Measurements from ENCODE around the gene BTF3L4. TPM values are rescaled to one million over a fixed set of nuclear protein-coding genes. Genes with fewer than 3 reads are reported as not detected.

BTF3L4 gene
- total RNA-seq, 1 experiment from 2014 or later = 47.0 TPM

DNA sequence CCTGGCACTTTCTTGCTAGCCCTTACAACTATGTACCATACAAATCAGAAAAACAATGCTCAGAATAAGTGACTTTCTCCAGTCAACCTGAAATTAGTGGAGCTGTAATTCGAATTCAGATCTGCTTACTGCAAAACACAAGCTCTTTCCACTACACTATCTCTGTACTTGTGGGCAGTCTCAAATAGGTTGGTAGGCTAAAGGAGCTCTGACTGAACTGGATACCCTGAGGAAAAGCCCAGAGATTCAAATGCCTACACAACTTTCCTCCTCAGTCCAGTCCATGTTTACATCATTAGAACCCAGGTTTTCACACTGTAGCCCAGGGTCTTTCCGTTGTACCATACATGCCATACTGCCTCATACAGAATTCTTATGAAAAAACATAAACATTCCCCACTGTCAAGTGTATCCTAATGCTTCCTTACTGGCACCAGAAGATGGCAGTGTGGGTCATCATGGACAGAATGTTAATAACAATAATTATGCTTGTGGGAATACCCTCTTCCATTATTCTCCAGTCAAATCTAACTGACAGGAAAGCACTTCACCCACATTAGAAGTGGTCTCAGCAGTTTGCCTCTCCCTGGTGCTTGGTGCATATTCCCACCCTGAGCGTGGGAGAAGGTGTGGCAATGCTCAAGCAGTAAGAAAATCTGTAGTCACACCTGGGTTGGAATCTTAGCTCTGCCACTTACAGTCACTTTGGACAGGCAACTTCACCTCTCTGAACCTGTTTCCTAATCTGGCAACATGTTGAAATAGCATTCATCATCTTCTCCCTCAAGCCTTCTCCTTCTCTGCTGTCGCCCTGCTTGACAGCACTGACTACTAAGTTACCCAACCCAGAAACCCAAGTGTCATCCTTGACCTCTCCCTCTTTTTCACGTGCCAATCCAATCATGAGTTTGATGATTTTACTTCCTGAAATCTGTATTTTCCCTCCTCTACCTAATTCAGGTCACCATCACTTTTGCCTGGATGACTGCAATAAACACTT, 71.4 kb downstream of the BTF3L4 start:
- ChIA-PET CTCF (interaction anchor here (0.5 to 2.0 kb wide), 5 partner anchors 12 to 329 kb away, joined by 3 to 4 read pairs (median 4); no protein-coding TSS in a partner anchor), POLR2A (ENCODE audit: unreplicated experiment) (interaction anchor here (0.5 to 0.6 kb wide), 2 partner anchors 116 to 530 kb away, joined by 3 read pairs; no protein-coding TSS in a partner anchor)
- Histone ChIP-seq H3K27me3 (ENCODE audit: insufficient read depth, low read depth) (no peaks in the 10 kb centered on the region), H3K79me2 (ENCODE audit: low read depth) (no peaks in the 10 kb centered on the region), H2AFZ (no peak overlapping the region), H3K4me2 (no peak overlapping the region), H3F3A (ENCODE audit: insufficient read depth, low read depth) (peaks cover 5% of the 10 kb centered on the region; the same call in 1 of the 2 replicates), H3K9me3 (ENCODE audit: insufficient read depth, low read depth) (no peaks in the 10 kb centered on the region), H3K27ac (no peak overlapping the region), H3K4me1 (replicated peaks; ENCODE audit: insufficient read depth) (no peaks in the 10 kb centered on the region), H3K36me3 (ENCODE audit: low read depth) (no peaks in the 10 kb centered on the region), H3K4me3 (no peak overlapping the region), H3K9me2 (ENCODE audit: insufficient read depth) (no peaks in the 10 kb centered on the region), H4K20me1 (ENCODE audit: insufficient read depth) (no peaks in the 10 kb centered on the region)
- peak; percentile 32 to 50 for DNase-seq
- intact Hi-C loops (cut with micrococcal nuclease; ENCODE audit: unreplicated experiment) = loop anchor here (1.0 to 5.0 kb wide), 4 partner anchors 169 to 560 kb away; no protein-coding TSS in a partner anchor
- BruUV-seq (replicated peaks) = no TSS peak
- TF ChIP-seq EZH2 (IDR thresholded peaks at IDR 0.05; ENCODE audit: low read depth) = no peak
- TF ChIP-seq, protein P1, sequence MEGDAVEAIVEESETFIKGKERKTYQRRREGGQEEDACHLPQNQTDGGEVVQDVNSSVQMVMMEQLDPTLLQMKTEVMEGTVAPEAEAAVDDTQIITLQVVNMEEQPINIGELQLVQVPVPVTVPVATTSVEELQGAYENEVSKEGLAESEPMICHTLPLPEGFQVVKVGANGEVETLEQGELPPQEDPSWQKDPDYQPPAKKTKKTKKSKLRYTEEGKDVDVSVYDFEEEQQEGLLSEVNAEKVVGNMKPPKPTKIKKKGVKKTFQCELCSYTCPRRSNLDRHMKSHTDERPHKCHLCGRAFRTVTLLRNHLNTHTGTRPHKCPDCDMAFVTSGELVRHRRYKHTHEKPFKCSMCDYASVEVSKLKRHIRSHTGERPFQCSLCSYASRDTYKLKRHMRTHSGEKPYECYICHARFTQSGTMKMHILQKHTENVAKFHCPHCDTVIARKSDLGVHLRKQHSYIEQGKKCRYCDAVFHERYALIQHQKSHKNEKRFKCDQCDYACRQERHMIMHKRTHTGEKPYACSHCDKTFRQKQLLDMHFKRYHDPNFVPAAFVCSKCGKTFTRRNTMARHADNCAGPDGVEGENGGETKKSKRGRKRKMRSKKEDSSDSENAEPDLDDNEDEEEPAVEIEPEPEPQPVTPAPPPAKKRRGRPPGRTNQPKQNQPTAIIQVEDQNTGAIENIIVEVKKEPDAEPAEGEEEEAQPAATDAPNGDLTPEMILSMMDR (conservative IDR thresholded peaks at IDR 0.05) = peak; percentile 76

DNA sequence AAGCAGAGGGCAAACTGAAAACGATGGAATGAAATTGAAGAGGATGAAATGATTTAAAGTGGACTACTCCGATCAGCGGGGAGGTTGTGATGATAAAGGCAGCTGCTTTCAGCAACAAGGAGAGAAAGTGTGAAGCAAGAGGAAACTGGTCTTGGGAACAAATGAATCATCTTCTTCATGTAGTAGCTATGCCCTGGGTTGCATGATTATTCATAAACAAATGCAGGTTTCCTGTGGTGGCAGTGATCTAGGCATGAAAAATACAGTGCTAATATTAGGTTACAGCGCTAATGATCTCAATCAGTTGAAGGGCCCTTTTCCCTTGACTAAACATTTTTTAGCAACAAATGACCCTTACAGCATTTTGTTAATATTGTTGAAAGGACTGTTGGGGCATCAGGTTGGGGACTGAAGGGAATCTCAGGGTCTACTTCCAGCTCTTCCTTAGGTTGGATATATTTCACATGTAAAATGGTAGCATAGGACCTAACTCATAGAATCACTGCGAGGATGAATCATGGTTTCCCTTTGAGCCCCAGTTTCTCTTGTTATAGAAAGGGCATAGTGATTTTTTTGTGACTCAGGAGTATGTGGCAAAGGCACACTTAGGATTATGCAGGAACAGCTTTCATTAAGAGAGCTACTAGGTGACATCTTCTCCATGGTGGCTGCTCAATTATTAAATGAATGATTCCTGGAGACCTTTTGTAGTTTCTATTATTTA, 83.9 kb downstream of the BTF3L4 start:
- H3K4me3 ChIP-seq = no peak overlapping the region
- no peak overlapping the region for H3K4me2 ChIP-seq
- H3K27me3 ChIP-seq (ENCODE audit: insufficient read depth, low read depth) = no peaks in the 10 kb centered on the region
- intact Hi-C loops (cut with micrococcal nuclease; ENCODE audit: unreplicated experiment) = loop anchor here (5.0 kb wide), 1 partner anchor 157 kb away; no protein-coding TSS in a partner anchor
- H3K9me2 ChIP-seq (ENCODE audit: insufficient read depth) = no peaks in the 10 kb centered on the region
- no peaks in the 10 kb centered on the region for H4K20me1 ChIP-seq (ENCODE audit: insufficient read depth)
- H2AFZ ChIP-seq = no peak overlapping the region
- H3K36me3 ChIP-seq (ENCODE audit: low read depth) = no peaks in the 10 kb centered on the region
- CTCF ChIA-PET = interaction anchor here (0.5 to 1.3 kb wide), 2 partner anchors 12 to 20 kb away, joined by 4 to 8 read pairs; no protein-coding TSS in a partner anchor
- no TSS peak for BruUV-seq (replicated peaks)
- POLR2A ChIA-PET (ENCODE audit: unreplicated experiment) = interaction anchor here (0.6 kb wide), 1 partner anchor 108 kb away, joined by 4 read pairs; no protein-coding TSS in a partner anchor
- H3K4me1 ChIP-seq (replicated peaks; ENCODE audit: insufficient read depth) = peaks cover 13% of the 10 kb centered on the region; the same call in 1 of the 2 replicates
- peaks cover 27% of the 10 kb centered on the region for H3K79me2 ChIP-seq (ENCODE audit: low read depth)
- no peaks in the 10 kb centered on the region for H3K9me3 ChIP-seq (ENCODE audit: insufficient read depth, low read depth)
- peaks cover 12% of the 10 kb centered on the region for H3F3A ChIP-seq (ENCODE audit: insufficient read depth, low read depth)
- no peak overlapping the region for H3K27ac ChIP-seq
- TF ChIP-seq, protein P1 (conservative IDR thresholded peaks at IDR 0.05) = no peak
- TF ChIP-seq EZH2 (IDR thresholded peaks at IDR 0.05; ENCODE audit: low read depth) = no peak
- peak in 1 of 2 experiments; percentile 43 for DNase-seq

Other genes with a start within 250 kb of the BTF3L4 start
- gene NRDC, start 177.6 kb upstream of the BTF3L4 start, total RNA-seq (2021) = 217 and 219 TPM in 2 replicates
- gene RAB3B, start 65.6 kb upstream of the BTF3L4 start, total RNA-seq (2021) = 2.4 and 2.6 TPM in 2 replicates
- gene KTI12, start 22.5 kb upstream of the BTF3L4 start, total RNA-seq (2021) = 9.5 and 11.7 TPM in 2 replicates
- 61.3 and 77.3 TPM in 2 replicates for gene TXNDC12, start 1.1 kb upstream of the BTF3L4 start, total RNA-seq (2021)
- gene ZFYVE9, start 85.8 kb downstream of the BTF3L4 start, total RNA-seq (2021) = 20.0 and 20.7 TPM in 2 replicates

All from PC-9 (cell line).